ENCODE measurements around the gene DUSP28.
A peak's percentile ranks its signal among the peaks of the same experiment; 100 is the strongest.
"Not testable (repeated sequence)": the region's sequence is repeated elsewhere in the genome, so short reads cannot be mapped to it uniquely, and the experiment has no call there.

The DUSP28 gene

DNA sequence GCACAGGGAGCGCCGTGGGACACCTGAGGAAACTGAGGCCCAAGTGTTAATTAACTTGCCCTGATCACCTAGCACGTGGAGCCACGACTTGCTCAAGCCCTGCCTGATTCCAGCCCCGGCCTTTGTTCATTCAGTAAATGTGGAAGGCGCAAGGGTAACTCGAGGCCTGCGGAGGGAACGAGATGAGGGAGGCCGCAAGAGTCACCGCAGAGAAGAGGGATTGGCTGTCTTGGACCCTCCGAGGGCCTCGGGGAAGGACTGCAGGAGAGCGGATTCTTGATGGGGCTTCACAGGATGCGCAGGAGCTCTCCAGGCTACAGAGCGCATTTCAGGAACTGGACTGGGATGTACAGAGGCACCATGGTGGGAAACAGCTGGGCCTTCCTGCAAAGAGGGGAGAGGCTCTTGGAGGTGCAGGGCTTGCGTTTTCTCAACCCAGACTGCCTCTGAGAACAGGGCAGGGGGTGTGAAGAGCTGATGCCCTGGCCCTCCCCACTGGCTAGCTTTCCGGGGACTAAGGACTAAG, 1.9 kb upstream of the DUSP28 start:
- H3K27ac ChIP-seq = no peak overlapping the region
- H3K4me3 ChIP-seq (ENCODE audit: low read depth in 1 of 2, low read length in 1 of 2) = no peak overlapping the region
- no peaks in the 10 kb centered on the region for H3K9me3 ChIP-seq
- H3K4me1 ChIP-seq (ENCODE audit: control insufficient read depth in 1 of 2, insufficient read depth in 1 of 2, low read depth in 1 of 2, low read length in 1 of 2) = peaks cover 51 to 60% of the 10 kb centered on the region in 2 experiments
- H3K36me3 ChIP-seq = peaks cover 6% of the 10 kb centered on the region
- TF ChIP-seq, protein P1, sequence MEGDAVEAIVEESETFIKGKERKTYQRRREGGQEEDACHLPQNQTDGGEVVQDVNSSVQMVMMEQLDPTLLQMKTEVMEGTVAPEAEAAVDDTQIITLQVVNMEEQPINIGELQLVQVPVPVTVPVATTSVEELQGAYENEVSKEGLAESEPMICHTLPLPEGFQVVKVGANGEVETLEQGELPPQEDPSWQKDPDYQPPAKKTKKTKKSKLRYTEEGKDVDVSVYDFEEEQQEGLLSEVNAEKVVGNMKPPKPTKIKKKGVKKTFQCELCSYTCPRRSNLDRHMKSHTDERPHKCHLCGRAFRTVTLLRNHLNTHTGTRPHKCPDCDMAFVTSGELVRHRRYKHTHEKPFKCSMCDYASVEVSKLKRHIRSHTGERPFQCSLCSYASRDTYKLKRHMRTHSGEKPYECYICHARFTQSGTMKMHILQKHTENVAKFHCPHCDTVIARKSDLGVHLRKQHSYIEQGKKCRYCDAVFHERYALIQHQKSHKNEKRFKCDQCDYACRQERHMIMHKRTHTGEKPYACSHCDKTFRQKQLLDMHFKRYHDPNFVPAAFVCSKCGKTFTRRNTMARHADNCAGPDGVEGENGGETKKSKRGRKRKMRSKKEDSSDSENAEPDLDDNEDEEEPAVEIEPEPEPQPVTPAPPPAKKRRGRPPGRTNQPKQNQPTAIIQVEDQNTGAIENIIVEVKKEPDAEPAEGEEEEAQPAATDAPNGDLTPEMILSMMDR (IDR thresholded peaks at IDR 0.05) = no peak
- peaks cover 15% of the 10 kb centered on the region for H3K27me3 ChIP-seq

DNA sequence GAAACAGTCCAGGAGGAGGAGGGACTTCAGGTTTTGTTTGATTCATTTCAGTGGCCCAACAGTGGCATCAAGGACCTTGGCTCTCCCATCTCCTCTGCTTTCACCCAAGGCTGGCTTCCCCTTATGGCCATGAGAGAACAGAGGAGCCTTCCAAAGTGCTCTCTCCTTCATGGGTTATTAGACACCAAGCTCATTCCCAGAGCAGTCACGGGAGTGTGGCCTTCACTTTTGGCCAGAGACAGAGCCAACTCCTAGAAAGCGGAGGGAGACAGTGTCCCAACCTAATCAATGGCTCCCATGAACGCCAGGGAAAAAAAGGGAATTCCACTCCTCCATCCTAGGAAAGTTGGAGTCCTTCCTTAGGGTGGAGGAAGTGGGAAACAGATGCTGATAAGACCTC, 871 bp upstream of the DUSP28 start:
- Histone ChIP-seq H3K9me3 (no peaks in the 10 kb centered on the region), H3K27me3 (peaks cover 15% of the 10 kb centered on the region), H3K36me3 (peaks cover 4% of the 10 kb centered on the region), H3K27ac (peak overlapping the region; percentile 100), H3K4me3 (ENCODE audit: low read depth in 1 of 2, low read length in 1 of 2) (peak overlapping the region in 1 of 2 experiments; percentile 100), H3K4me1 (ENCODE audit: control insufficient read depth in 1 of 2, insufficient read depth in 1 of 2, low read depth in 1 of 2, low read length in 1 of 2) (peaks cover 61 to 70% of the 10 kb centered on the region in 2 experiments)
- TF ChIP-seq, protein P1 (IDR thresholded peaks at IDR 0.05) = no peak

DNA sequence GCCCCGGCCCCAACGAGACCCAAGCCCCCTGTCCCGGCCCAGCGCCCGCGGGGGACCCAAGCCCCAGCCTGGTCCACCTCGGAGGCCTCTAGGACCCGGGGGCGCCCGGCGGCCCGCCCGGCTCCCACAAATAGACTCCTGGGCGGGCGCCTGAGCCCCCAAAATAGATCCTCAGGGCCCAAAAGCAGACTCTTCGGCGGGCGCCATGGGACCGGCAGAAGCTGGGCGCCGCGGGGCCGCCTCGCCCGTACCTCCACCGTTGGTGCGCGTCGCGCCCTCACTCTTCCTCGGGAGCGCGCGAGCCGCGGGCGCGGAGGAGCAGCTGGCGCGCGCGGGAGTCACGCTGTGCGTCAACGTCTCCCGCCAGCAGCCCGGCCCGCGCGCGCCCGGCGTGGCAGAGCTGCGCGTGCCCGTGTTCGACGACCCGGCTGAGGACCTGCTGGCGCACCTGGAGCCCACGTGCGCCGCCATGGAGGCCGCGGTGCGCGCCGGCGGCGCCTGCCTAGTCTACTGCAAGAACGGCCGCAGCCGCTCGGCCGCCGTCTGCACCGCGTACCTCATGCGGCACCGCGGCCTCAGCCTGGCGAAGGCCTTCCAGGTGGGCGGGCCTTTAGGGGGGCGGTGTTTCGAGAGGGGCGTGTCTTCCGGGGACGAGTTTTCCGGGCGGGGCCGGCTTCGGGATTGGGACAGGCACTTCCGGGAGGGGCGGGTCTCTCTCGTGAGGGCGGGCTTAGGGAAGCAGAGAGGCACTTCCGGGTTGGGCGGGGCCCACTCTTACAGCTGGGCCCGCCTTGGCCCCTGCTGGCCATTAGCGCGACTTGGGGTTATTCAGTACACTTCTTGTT, 545 bp downstream of the DUSP28 start:
- peaks cover 15% of the 10 kb centered on the region for H3K27me3 ChIP-seq
- peak overlapping the region; percentile 78 to 100 for H3K4me3 ChIP-seq (ENCODE audit: low read depth in 1 of 2, low read length in 1 of 2)
- no peaks in the 10 kb centered on the region for H3K9me3 ChIP-seq
- TF ChIP-seq, protein P1 (IDR thresholded peaks at IDR 0.05) = peak; percentile 87
- H3K36me3 ChIP-seq = no peaks in the 10 kb centered on the region
- H3K4me1 ChIP-seq (ENCODE audit: control insufficient read depth in 1 of 2, insufficient read depth in 1 of 2, low read depth in 1 of 2, low read length in 1 of 2) = peaks cover 75 to 84% of the 10 kb centered on the region in 2 experiments
- peak overlapping the region; percentile 100 for H3K27ac ChIP-seq

DNA sequence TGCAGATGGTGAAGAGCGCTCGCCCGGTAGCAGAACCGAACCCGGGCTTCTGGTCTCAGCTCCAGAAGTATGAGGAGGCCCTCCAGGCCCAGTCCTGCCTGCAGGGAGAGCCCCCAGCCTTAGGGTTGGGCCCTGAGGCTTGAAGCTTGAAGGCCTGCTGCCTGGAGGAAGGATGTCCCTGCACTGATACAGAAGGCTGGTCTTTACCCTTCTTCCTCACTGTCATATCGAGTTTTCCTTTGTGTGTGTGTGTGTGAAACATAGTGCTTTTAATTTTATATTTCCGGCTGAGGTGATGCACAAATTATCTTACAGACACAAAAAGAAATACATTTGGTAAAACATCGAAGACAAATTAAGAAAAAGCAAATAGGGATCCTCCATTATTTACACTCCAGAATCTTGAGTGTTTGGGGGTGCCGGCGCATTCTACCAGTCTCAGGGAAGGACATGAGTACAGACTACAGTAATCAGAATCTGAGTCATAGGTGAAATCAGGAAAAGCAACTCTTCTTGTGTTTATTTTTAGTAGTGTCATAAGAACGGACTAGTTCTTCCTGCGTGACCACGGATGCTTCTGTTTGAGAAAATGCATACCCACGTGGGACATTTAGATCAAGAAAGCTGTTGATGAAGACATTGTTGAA, 1.3 kb downstream of the DUSP28 start:
- Histone ChIP-seq H3K9me3 (no peaks in the 10 kb centered on the region), H3K36me3 (no peaks in the 10 kb centered on the region), H3K4me1 (ENCODE audit: control insufficient read depth in 1 of 2, insufficient read depth in 1 of 2, low read depth in 1 of 2, low read length in 1 of 2) (peaks cover 81 to 92% of the 10 kb centered on the region in 2 experiments), H3K27me3 (peaks cover 15% of the 10 kb centered on the region), H3K4me3 (ENCODE audit: low read depth in 1 of 2, low read length in 1 of 2) (peak overlapping the region; percentile 78 to 100), H3K27ac (peak overlapping the region; percentile 100)
- TF ChIP-seq, protein P1 (IDR thresholded peaks at IDR 0.05) = no peak

DNA sequence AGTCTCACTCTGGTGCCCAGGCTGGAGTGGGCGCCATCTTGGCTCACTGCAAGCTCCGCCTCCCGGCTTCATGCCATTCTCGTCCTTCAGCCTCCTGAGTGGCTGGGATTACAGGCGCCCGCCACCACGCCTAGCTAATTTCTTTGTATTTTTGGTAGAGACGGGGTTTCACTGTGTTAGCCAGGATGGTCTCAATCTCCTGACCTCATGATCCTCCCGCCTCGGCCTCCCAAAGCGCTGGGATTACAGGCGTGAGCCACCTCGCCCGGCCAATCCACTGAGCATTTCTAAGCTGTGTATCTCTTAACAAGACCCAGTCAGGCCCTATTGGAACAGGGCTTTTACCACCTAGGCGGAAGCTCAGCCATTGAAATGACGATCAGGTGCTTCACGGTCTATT, 3.1 kb downstream of the DUSP28 start:
- H3K9me3 ChIP-seq, H3K36me3 ChIP-seq, H3K27me3 ChIP-seq: not testable (repeated sequence)
- H3K27ac ChIP-seq = peak overlapping the region; percentile 100
- H3K4me3 ChIP-seq (ENCODE audit: low read depth in 1 of 2, low read length in 1 of 2) = peak overlapping the region in 1 of 2 experiments; percentile 100
- peaks cover 83 to 92% of the 10 kb centered on the region in 2 experiments for H3K4me1 ChIP-seq (ENCODE audit: control insufficient read depth in 1 of 2, insufficient read depth in 1 of 2, low read depth in 1 of 2, low read length in 1 of 2)
